ENCODE results near the gene ERBB2. TPM values are rescaled to one million over a fixed set of nuclear protein-coding genes. Genes with fewer than 3 reads are reported as not detected.
A peak's percentile ranks its signal among the peaks of the same experiment; 100 is the strongest.

ERBB2 gene
- total and polyA plus RNA-seq, 2 of the 13 experiments (the other 11 are each of a cell fraction or from before 2014, with no cell fraction given), result 57.7 to 64.1 TPM

DNA sequence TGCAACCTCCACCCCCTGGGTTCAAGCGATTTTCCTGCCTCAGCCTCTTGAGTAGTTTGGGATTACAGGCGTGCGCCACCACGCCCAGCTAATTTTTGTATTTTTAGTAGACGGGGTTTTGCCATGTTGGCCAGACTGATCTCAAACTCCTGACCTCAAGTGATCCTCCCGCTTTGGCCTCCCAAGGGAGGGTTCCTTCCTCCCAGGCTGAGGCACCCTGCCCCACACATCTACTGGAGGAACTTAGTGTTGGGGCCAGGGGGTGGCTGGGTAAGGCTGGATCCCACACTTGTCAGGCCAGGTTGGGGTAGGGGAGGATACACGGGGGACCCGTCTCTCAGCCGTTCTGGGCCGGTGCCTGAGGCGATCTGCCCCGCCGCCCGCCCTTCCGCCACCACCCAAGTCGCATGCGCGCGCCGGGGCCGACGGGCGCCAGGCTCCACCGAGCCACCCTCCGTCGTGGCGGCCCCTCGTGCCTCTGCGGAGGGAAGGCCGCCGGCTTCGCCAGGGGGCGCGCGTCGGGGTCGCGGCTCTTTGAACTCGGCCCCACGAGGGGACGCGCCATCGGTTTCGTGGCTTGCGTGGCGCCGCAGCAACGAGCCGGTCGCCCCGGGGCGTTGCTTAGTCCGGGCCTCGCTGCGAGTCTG is 53.8 kb downstream of the ERBB2 start (continued):
- TF ChIP-seq, protein P1, sequence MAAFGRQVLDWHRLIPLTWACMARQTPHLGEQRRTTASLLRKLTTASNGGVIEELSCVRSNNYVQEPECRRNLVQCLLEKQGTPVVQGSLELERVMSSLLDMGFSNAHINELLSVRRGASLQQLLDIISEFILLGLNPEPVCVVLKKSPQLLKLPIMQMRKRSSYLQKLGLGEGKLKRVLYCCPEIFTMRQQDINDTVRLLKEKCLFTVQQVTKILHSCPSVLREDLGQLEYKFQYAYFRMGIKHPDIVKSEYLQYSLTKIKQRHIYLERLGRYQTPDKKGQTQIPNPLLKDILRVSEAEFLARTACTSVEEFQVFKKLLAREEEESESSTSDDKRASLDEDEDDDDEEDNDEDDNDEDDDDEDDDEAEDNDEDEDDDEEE (CRISPR knock-in tag; IDR thresholded peaks at IDR 0.05), result peak; percentile 61
- TF ChIP-seq PRMT3 (CRISPR knock-in tag; IDR thresholded peaks at IDR 0.05; ENCODE audit: borderline replicate concordance, low read depth), result 0 out of 2 replicates have a peak, but pooled peaks have one; percentile 50
- no peak for TF ChIP-seq ETV6 (CRISPR knock-in tag; conservative IDR thresholded peaks at IDR 0.05)
- TF ChIP-seq ZNF121 (CRISPR knock-in tag; IDR thresholded peaks at IDR 0.05), result peak; percentile 39; the same call in 1 of the 2 replicates
- 0 out of 2 replicates have a peak, but pooled peaks have one; percentile 24 for TF ChIP-seq ZNF550 (CRISPR knock-in tag; IDR thresholded peaks at IDR 0.05; ENCODE audit: borderline replicate concordance)
- 0 out of 4 replicates have a peak, but pooled peaks of 1 of the 2 experiments have one; percentile 56 for TF ChIP-seq KLF16 (CRISPR knock-in tag; IDR thresholded peaks at IDR 0.05)
- no peak for TF ChIP-seq MEIS1 (CRISPR knock-in tag; IDR thresholded peaks at IDR 0.05; ENCODE audit: borderline replicate concordance)
- no peak for TF ChIP-seq RARA (CRISPR knock-in tag; IDR thresholded peaks at IDR 0.05)
- TF ChIP-seq REXO4 (CRISPR knock-in tag; IDR thresholded peaks at IDR 0.05; ENCODE audit: borderline replicate concordance), result peak; percentile 58; the same call in 1 of the 2 replicates
- TF ChIP-seq ZNF720 (CRISPR knock-in tag; IDR thresholded peaks at IDR 0.05), result 0 out of 2 replicates have a peak, but pooled peaks have one; percentile 48
- peak; percentile 19 for TF ChIP-seq ASH2L (IDR thresholded peaks at IDR 0.05; ENCODE audit: insufficient read length, low read depth, low read length)
- peak; percentile 82; the same call in 1 of the 2 replicates for TF ChIP-seq ZNF225 (CRISPR knock-in tag; IDR thresholded peaks at IDR 0.05)
- TF ChIP-seq, protein P2, sequence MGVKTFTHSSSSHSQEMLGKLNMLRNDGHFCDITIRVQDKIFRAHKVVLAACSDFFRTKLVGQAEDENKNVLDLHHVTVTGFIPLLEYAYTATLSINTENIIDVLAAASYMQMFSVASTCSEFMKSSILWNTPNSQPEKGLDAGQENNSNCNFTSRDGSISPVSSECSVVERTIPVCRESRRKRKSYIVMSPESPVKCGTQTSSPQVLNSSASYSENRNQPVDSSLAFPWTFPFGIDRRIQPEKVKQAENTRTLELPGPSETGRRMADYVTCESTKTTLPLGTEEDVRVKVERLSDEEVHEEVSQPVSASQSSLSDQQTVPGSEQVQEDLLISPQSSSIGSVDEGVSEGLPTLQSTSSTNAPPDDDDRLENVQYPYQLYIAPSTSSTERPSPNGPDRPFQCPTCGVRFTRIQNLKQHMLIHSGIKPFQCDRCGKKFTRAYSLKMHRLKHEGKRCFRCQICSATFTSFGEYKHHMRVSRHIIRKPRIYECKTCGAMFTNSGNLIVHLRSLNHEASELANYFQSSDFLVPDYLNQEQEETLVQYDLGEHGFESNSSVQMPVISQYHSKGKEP (CRISPR knock-in tag; IDR thresholded peaks at IDR 0.05), result 0 out of 2 replicates have a peak, but pooled peaks have one; percentile 33
- 0 out of 2 replicates have a peak, but pooled peaks have one; percentile 84 for TF ChIP-seq FOXC1 (CRISPR knock-in tag; IDR thresholded peaks at IDR 0.05; ENCODE audit: borderline replicate concordance)
- 0 out of 2 replicates have a peak, but pooled peaks have one; percentile 48 for TF ChIP-seq FLYWCH1 (CRISPR knock-in tag; IDR thresholded peaks at IDR 0.05)
- TF ChIP-seq, protein P3, sequence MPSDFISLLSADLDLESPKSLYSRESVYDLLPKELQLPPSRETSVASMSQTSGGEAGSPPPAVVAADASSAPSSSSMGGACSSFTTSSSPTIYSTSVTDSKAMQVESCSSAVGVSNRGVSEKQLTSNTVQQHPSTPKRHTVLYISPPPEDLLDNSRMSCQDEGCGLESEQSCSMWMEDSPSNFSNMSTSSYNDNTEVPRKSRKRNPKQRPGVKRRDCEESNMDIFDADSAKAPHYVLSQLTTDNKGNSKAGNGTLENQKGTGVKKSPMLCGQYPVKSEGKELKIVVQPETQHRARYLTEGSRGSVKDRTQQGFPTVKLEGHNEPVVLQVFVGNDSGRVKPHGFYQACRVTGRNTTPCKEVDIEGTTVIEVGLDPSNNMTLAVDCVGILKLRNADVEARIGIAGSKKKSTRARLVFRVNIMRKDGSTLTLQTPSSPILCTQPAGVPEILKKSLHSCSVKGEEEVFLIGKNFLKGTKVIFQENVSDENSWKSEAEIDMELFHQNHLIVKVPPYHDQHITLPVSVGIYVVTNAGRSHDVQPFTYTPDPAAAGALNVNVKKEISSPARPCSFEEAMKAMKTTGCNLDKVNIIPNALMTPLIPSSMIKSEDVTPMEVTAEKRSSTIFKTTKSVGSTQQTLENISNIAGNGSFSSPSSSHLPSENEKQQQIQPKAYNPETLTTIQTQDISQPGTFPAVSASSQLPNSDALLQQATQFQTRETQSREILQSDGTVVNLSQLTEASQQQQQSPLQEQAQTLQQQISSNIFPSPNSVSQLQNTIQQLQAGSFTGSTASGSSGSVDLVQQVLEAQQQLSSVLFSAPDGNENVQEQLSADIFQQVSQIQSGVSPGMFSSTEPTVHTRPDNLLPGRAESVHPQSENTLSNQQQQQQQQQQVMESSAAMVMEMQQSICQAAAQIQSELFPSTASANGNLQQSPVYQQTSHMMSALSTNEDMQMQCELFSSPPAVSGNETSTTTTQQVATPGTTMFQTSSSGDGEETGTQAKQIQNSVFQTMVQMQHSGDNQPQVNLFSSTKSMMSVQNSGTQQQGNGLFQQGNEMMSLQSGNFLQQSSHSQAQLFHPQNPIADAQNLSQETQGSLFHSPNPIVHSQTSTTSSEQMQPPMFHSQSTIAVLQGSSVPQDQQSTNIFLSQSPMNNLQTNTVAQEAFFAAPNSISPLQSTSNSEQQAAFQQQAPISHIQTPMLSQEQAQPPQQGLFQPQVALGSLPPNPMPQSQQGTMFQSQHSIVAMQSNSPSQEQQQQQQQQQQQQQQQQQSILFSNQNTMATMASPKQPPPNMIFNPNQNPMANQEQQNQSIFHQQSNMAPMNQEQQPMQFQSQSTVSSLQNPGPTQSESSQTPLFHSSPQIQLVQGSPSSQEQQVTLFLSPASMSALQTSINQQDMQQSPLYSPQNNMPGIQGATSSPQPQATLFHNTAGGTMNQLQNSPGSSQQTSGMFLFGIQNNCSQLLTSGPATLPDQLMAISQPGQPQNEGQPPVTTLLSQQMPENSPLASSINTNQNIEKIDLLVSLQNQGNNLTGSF (CRISPR knock-in tag; IDR thresholded peaks at IDR 0.05), result peak; percentile 72; the same call in 1 of the 2 replicates
- 0 out of 2 replicates have a peak, but pooled peaks have one; percentile 63 for TF ChIP-seq ZNF746 (CRISPR knock-in tag; IDR thresholded peaks at IDR 0.05)
- TF ChIP-seq, protein P4, sequence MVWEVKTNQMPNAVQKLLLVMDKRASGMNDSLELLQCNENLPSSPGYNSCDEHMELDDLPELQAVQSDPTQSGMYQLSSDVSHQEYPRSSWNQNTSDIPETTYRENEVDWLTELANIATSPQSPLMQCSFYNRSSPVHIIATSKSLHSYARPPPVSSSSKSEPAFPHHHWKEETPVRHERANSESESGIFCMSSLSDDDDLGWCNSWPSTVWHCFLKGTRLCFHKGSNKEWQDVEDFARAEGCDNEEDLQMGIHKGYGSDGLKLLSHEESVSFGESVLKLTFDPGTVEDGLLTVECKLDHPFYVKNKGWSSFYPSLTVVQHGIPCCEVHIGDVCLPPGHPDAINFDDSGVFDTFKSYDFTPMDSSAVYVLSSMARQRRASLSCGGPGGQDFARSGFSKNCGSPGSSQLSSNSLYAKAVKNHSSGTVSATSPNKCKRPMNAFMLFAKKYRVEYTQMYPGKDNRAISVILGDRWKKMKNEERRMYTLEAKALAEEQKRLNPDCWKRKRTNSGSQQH (CRISPR knock-in tag; IDR thresholded peaks at IDR 0.05; ENCODE audit: low read depth), result peak; percentile 7; the same call in 1 of the 2 replicates
- TF ChIP-seq ZNF446 (CRISPR knock-in tag; IDR thresholded peaks at IDR 0.05), result peak; percentile 94; the same call in 1 of the 2 replicates
